HL-60/S4 treated with phorbol 12-myristate 13-acetate at 8.2 ng/mL for 4 days and 3 days (cell line): ENCODE results near the gene PRELID1.
"Not testable (repeated sequence)": the region's sequence is repeated elsewhere in the genome, so short reads cannot be mapped to it uniquely, and the experiment has no call there.

Experiments used
- in situ Hi-C: fragments of 300-500 bp; cut with MboI; formaldehyde crosslinking; loops from 2 replicates; pipeline ENCODE4 v1.15.0; 2022; ENCODE audit warnings: low sequenced_read_pairs

PRELID1 gene

GRCh38 chr5:177334781-177335700 is 31.4 kb downstream of the PRELID1 start:
- in situ Hi-C loops: no loop called here

DNA sequence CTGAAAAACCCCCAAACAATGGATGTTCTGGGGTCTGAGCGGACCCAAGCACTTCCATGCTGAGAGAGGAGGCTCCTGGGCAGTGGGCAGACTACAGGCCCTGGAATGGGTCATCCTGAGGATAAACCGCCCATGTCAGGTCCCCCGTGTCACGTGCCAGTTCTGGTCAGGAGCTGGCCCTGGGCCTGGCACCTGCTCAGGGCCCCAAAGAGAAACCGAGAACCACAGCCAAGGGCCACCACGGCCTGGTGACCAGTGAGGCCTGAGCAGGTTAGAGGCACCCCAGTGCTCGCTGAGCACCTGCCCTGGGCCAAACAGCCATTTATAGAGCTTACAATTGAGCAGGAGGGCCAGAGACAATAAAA is 32.1 kb downstream of the PRELID1 start:
- in situ Hi-C loops: no loop called here

- in situ Hi-C loops: no loop called here
Measured at GRCh38 chr5:177336112-177336511, 32.5 kb downstream of the PRELID1 start.

GRCh38 chr5:177336603-177337494 is 33.2 kb downstream of the PRELID1 start:
- in situ Hi-C loops: no loop called here

DNA sequence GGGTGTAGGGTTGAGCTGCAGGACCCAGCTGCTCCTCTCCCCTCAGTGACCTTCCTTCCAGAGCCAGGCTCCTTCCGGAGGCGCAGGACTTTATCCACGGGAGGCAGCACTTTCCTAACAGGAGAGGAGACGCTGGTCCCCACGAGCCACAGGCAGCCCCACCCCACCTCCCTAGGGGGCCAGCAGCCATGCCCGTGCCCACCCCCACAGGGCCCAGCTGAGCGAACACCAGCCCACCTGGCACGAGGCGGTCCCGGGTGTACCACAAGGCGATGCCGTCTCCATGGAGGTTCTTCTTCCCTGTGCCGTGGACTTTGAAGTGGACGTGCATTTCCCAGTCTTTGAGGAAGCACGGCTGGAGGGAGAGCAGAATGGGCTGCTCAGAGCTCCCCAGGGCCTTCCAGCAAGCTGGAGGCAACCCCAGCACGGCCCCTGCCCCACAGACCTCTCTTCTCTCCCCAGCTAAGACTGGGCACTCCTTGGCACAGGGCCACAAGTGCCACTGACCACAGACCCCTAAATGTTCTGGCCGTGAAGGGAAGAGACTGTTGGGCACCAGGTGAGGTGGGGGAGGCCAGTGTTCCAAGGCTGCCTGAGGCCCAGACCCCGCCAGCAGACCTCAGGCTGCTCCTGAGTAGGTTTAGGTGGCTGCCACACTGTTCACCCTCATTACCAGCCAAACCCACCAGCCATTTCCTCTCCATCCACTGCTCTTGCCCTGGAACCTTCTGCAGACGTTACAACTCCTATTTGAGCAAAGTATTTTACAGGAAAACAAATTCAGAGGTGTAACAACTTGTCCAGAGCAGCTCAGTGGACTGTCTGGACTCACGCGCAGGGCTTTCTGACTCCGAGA is 34.9 kb downstream of the PRELID1 start:
- in situ Hi-C loops: no loop called here

DNA sequence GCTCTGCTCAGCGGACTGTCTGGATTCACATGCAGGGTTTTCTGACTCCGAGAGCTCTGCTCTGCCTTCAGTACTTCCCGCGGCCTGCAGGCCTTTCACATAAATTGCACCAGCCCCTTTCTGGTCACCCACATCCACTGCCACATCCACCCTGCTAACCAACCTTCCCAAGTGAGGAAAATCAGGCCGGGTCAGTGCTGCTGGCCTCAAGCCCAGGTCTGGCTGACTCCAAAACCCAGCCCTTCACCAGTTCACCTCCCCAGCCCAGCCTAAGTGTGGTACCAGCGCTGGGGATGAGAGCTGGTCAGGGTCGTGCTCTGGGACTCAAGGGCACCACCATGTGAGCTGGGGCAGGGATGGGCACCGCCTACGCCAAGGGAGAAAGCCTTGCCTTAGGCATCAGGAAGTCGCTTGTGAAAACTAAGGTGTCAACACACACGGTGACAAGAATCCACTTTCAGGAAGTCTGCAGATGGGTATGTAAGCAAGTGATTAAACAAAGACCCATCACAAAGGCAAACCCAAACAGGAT is 35.6 kb downstream of the PRELID1 start:
- in situ Hi-C loops: no loop called here

DNA sequence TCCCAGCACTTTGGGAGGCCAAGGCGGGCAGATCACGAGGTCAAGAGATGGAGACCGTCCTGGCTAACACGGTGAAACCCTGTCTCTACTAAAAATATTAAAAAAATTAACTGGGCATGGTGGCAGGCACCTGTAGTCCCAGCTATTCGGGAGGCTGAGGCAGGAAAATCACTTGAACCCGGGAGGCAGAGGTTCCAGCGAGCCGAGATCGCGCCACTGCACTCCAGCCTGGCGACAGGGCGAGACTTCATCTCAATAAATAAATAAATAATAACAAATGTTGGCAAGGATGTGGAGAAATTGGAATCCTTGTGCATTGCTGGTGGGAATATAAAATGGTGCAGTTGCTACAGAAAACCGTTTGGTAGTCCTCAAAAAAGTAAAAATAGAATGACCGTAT is 39.4 kb downstream of the PRELID1 start:
- in situ Hi-C loops: not testable (repeated sequence)

- in situ Hi-C loops: no loop called here
Measured at GRCh38 chr5:177343777-177344176, 40.2 kb downstream of the PRELID1 start.

DNA sequence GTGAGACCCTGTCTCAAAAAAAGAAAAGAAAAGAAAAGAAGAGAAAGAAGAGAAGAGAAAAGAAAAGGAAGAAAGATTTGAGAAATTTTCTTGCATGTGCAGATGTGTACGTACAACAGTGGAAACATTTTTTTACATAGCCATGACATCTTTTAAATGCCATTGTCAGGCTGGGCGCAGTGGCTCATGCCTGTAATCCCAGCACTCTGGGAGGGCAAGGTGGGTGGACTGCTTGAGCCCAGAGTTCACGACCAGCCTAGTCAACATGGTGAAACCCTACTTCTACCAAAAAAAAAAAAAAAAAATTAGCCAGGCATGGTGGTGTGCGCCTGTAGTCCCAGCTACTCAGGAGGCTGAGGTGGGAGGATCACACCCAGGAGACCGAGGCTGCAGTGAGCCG is 41.3 kb downstream of the PRELID1 start:
- in situ Hi-C loops: no loop called here

- in situ Hi-C loops: no loop called here
Measured at GRCh38 chr5:177346820-177347219, 43.2 kb downstream of the PRELID1 start.

- in situ Hi-C loops: no loop called here
Measured at GRCh38 chr5:177347699-177348098, 44.1 kb downstream of the PRELID1 start.

GRCh38 chr5:177349362-177349647 is 45.7 kb downstream of the PRELID1 start:
- in situ Hi-C loops: no loop called here

- in situ Hi-C loops: no loop called here
Measured at GRCh38 chr5:177349762-177350161, 46.2 kb downstream of the PRELID1 start.

- in situ Hi-C loops: no loop called here
Measured at GRCh38 chr5:177350776-177351391, 47.3 kb downstream of the PRELID1 start.

DNA sequence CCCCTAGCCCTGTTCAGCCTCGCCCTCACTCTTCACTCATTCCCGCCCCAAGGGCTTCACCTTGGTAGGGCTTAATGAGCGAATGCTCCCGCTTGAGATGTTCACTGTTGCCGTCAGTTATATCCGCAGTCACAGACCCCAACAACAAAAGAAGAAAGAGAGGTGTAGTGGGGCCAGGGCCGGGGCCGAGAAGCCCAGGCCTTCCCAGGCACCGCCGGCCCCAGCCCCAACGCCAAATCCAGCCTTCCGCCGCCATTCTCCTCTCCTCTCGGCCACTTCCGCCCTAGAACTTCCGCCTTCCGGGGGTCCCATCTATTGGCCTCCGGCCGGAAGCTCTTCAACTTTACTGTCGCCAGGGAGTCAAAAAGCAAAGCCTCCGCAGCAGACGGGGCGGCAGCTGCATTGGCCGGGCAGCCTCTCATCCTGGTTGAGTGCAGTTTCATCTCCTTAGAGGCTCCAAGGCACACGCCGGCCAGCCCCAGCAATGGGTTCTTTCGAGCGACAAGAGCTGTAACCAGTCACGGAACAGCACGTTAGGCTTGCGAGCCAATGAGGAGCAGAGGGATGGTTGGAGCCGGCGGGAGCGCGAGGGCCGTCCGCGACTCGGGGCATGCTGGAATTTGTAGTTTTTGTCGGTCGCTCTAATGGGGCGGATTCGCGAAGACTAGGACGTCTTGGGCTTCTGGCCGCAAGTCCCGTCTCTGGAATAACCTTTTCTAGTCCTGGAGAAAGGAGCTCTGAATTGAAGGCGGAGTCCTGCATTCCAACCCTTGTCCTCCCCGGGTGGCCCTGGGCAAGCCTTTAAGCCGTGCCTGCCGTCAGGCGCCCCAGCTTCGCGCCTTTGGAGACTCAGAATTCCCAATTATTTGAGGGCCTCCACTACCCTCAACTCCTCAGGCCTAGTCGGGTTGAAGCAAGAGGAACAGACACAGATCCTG is 48.1 kb downstream of the PRELID1 start, which contains the start of gene LMAN2:
LMAN2 (minus strand) TSS at position 277 of the 938 bp plus-strand sequence; CDS start at position 256, 21 bp downstream.
- in situ Hi-C loops: no loop called here

- in situ Hi-C loops: no loop called here
Measured at GRCh38 chr5:177353093-177353492, 49.5 kb downstream of the PRELID1 start.

GRCh38 chr5:177354256-177354655 is 50.7 kb downstream of the PRELID1 start:
- in situ Hi-C loops: no loop called here

DNA sequence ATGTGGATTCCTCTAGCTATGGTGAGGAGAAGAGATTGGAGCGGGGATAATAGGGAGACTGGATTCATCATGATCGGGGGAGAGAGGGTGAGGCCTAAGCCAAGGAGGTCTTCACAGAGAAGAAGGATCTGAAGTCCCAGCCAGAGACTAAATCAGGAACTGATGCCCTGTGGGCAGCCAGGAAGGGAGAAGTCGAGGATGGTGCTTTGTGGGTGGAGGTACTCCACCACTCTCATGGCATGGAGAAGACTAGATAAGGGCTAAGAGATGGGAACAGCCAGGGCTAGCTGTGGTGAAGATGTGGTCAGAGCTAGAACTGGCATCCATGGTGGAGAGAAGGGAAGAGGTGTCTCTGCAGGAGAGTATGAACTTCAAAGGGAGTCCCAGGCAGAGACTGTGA is 51.1 kb downstream of the PRELID1 start:
- in situ Hi-C loops: no loop called here

- in situ Hi-C loops: no loop called here
Measured at GRCh38 chr5:177355162-177355867, 51.7 kb downstream of the PRELID1 start.
